Keratinocyte (primary cell): ENCODE data around the gene DPP3.

ENCODE experiments used
- CTCF ChIP-seq, 3 experiments: IDR thresholded peaks in 1 of 3; conservative IDR thresholded peaks in 1 of 3; optimal IDR thresholded peaks in 1 of 3; 2 replicates in 2 of 3; 3 replicates in 1 of 3; pipeline versions ENCODE3 to v1.5.1; 2011; ENCODE audit warnings: low read length in 3 of 3, mild to moderate bottlenecking in 3 of 3, moderate library complexity in 2 of 3, control low read depth in 1 of 3, inconsistent platforms in 1 of 3; ENCODE audit not compliant: insufficient read depth in 2 of 3; ENCODE audit errors: extremely low read depth in 1 of 3
- EZH2 ChIP-seq: IDR thresholded peaks from one replicate; pipeline ENCODE4 v1.6.1; 2012; ENCODE audit warnings: inconsistent platforms, mild to moderate bottlenecking, low read length, moderate library complexity

- TF ChIP-seq CTCF (optimal IDR thresholded peaks at IDR 0.05 in 1 of 3, IDR thresholded peaks at IDR 0.05 in 1 of 3, conservative IDR thresholded peaks at IDR 0.05 in 1 of 3; ENCODE audit: extremely low read depth in 1 of 3, insufficient read depth in 2 of 3, low read length in 3 of 3) (no peak), EZH2 (no peak)
These were observed 21.0 kb upstream of the DPP3 start for GRCh38 chr11:66459138-66459778.
